GM12878 (cell line): ENCODE results near the gene TEKT1. TPM values are rescaled to one million over a fixed set of nuclear protein-coding genes. Genes with fewer than 3 reads are reported as not detected.

Experiments
- ATAC-seq: fragments of 200-7000 bp; cut with Tn5 transposase; 3 replicates; pipeline ENCODE4 v1.9.1; 2020; ENCODE audit warnings: mild to moderate bottlenecking, moderate library complexity
- BruUV-seq: library from RNA; stranded (reverse); fragments of 400-500 nt; replicated peaks from 2 replicates; lab custom pipeline; 2021; lab: Mats Ljungman, UMichigan
- CTCF ChIA-PET: fragments of 300-600 bp; sonication (Branson Sonifier 250); formaldehyde crosslinking; extraction: SDS; loops from one replicate; lab custom pipeline; 2021; ENCODE audit warnings: inconsistent platforms; lab: Yijun Ruan, JAX
- POLR2A ChIA-PET: fragments of 350-600 bp; formaldehyde crosslinking; extraction: SDS; loops from one replicate; lab custom pipeline; 2021; ENCODE audit warnings: inconsistent platforms; lab: Charles Lee
- RAD21 ChIA-PET: fragments of 300-600 bp; sonication (Branson Sonifier 250); formaldehyde crosslinking; loops from one replicate; lab custom pipeline; 2023; ENCODE audit warnings: antibody characterized with exemption; ENCODE audit not compliant: unreplicated experiment; lab: Charles Lee
- SMC1A ChIA-PET: fragments of 300-600 bp; sonication (Branson Sonifier 250); formaldehyde crosslinking; loops from one replicate; lab custom pipeline; 2023; ENCODE audit not compliant: unreplicated experiment, uncharacterized antibody; lab: Charles Lee
- DNase-seq: peaks from one replicate; pipeline ENCODE4 v3.0.0-alpha.2; 2011; ENCODE audit warnings: low read depth, low spot score
- FAIRE-seq: peaks from 3 replicates; lab custom pipeline; 2011; peaks lifted over from hg19 to GRCh38; lab: Jason Lieb, UNC
- H2AFZ ChIP-seq: 2 replicates; pipeline ENCODE4 v1.6.0; 2011; ENCODE audit warnings: low read depth, low read length, control low read depth; ENCODE audit not compliant: control insufficient read depth
- H3K27ac ChIP-seq: 2 replicates; pipeline ENCODE4 v1.5.1; 2011; ENCODE audit warnings: control low read depth; ENCODE audit not compliant: control insufficient read depth, insufficient read depth
- H3K27me3 ChIP-seq, 2 experiments: replicated peaks in 1 of 2; 2 replicates each; pipeline versions ENCODE4 v1.6.0 to v1.6.1; 2011; ENCODE audit warnings: low read length in 1 of 2; ENCODE audit not compliant: control insufficient read depth in 2 of 2, insufficient read depth in 2 of 2
- H3K36me3 ChIP-seq, 2 experiments: 2 replicates each; pipeline ENCODE4 v1.5.1; 2011; ENCODE audit warnings: low read length in 1 of 2; ENCODE audit not compliant: control insufficient read depth in 2 of 2, insufficient read depth in 2 of 2
- H3K4me1 ChIP-seq: 2 replicates; pipeline ENCODE4 v1.6.1; 2011; ENCODE audit warnings: mild to moderate bottlenecking, low read length, moderate library complexity, mixed read lengths; ENCODE audit not compliant: control insufficient read depth, insufficient read depth
- H3K4me2 ChIP-seq: 2 replicates; pipeline ENCODE4 v1.6.0; 2011; ENCODE audit warnings: control low read depth; ENCODE audit not compliant: control insufficient read depth, insufficient read depth
- H3K4me3 ChIP-seq: fragments of 200-600 bp; sonication (generic); 2 replicates; pipeline ENCODE4 v1.5.1; 2016
- H3K79me2 ChIP-seq: 2 replicates; pipeline ENCODE4 v1.6.0; 2011; ENCODE audit warnings: low read length; ENCODE audit not compliant: control insufficient read depth, insufficient read depth
- H3K9ac ChIP-seq: 2 replicates; pipeline ENCODE4 v1.8.0; 2011; ENCODE audit warnings: low read length, control low read depth, mixed read lengths; ENCODE audit not compliant: control insufficient read depth, insufficient read depth
- H3K9me3 ChIP-seq: replicated peaks from 3 replicates; pipeline ENCODE4 v1.5.1; 2011; ENCODE audit warnings: mild to moderate bottlenecking, low read length; ENCODE audit not compliant: control insufficient read depth, insufficient read depth
- H4K20me1 ChIP-seq: 2 replicates; pipeline ENCODE4 v1.6.0; 2011; ENCODE audit not compliant: control insufficient read depth, insufficient read depth
- ASH2L ChIP-seq: fragments of 300-600, 200-600 bp; sonication (generic); IDR thresholded peaks from 2 replicates; pipeline ENCODE4 v1.6.1; 2017; ENCODE audit warnings: low read depth, mild to moderate bottlenecking, borderline replicate concordance
- CBX3 ChIP-seq: fragments of 200-600 bp; sonication (generic); IDR thresholded peaks from 2 replicates; pipeline ENCODE4 v1.6.1; 2016; ENCODE audit warnings: low read depth, borderline replicate concordance
- GABPA ChIP-seq: IDR thresholded peaks from 2 replicates; pipeline ENCODE4 v1.6.1; 2014; ENCODE audit warnings: antibody characterized with exemption, low read depth, mild to moderate bottlenecking, inconsistent platforms
- HDAC2 ChIP-seq: fragments of 200-600 bp; sonication (generic); IDR thresholded peaks from 2 replicates; pipeline ENCODE4 v1.6.1; 2017
- IRF4 ChIP-seq: IDR thresholded peaks from 2 replicates; pipeline ENCODE4 v1.6.1; 2011; ENCODE audit warnings: low read depth, low read length
- JUND ChIP-seq: IDR thresholded peaks from 2 replicates; pipeline ENCODE4 v1.6.1; 2012; ENCODE audit warnings: low read depth, mild to moderate bottlenecking, low read length, improper control_type of control experiment, moderate library complexity
- RB1 ChIP-seq: fragments of 450-650 bp; formaldehyde crosslinking; IDR thresholded peaks from 2 replicates; pipeline ENCODE4 v1.6.1; 2017; ENCODE audit warnings: mild to moderate bottlenecking, borderline replicate concordance
- SMAD1 ChIP-seq: fragments of 450-650 bp; IDR thresholded peaks from 2 replicates; pipeline ENCODE4 v1.6.1; 2018; ENCODE audit warnings: mild to moderate bottlenecking, low read depth; ENCODE audit not compliant: partially characterized antibody
- STAT1 ChIP-seq: fragments of 450-650 bp; conservative IDR thresholded peaks from 2 replicates; pipeline ENCODE4 v1.6.1; 2014; ENCODE audit warnings: antibody characterized with exemption, mild to moderate bottlenecking
- TCF3 ChIP-seq: IDR thresholded peaks from 2 replicates; pipeline ENCODE4 v1.6.1; 2012; ENCODE audit warnings: low read depth, mild to moderate bottlenecking, low read length, borderline replicate concordance; ENCODE audit not compliant: insufficient read depth
- YY1 ChIP-seq: IDR thresholded peaks from 2 replicates; pipeline ENCODE4 v1.6.1; 2011; ENCODE audit warnings: low read depth, mild to moderate bottlenecking, low read length
- ZNF217 ChIP-seq: fragments of 450-650 bp; IDR thresholded peaks from 2 replicates; pipeline ENCODE4 v1.6.1; 2017; ENCODE audit warnings: antibody characterized with exemption, mild to moderate bottlenecking
- ZNF24 ChIP-seq: fragments of 450-650 bp; IDR thresholded peaks from 2 replicates; pipeline ENCODE4 v1.6.1; 2017; ENCODE audit warnings: antibody characterized with exemption, mild to moderate bottlenecking
- ZNF274 ChIP-seq: IDR thresholded peaks from one replicate; pipeline ENCODE4 v1.8.0; 2011; ENCODE audit not compliant: insufficient read length, insufficient read depth
- WGBS: methylation state at CpG from one replicate; pipeline ENCODE4 v1.1.6; 2016; ENCODE audit warnings: low lambda C conversion rate; ENCODE audit not compliant: insufficient replicate concordance, insufficient coverage; ENCODE audit errors: missing lambda C conversion rate; 5-methylcytosine and 5-hydroxymethylcytosine counted together
- in situ Hi-C: fragments of 300-500 bp; cut with MboI; formaldehyde crosslinking; loops from 9 replicates; pipeline ENCODE4 v1.14.3; 2018; ENCODE audit warnings: mixed read lengths
- intact Hi-C: fragments of 100-400 bp; cut with micrococcal nuclease; formaldehyde crosslinking; loops from one replicate; pipeline ENCODE4 v1.14.2; 2022; ENCODE audit not compliant: unreplicated experiment
- polyA plus RNA-seq, 11 experiments: library from polyadenylated mRNA; depleted of rRNA in 4 of 11; unstranded in 6 of 11; stranded (reverse) in 5 of 11; fragments of >200 nt; fragmentation: Nextera tagmentation in 4 of 11; fragmentation: Illumina TruSeq in 1 of 11; extraction: Ambion mirVana in 4 of 11; extraction: Trizol in 1 of 11; gene quantifications; 1 replicate in 1 of 11; 2 replicates in 10 of 11; pipeline versions ENCODE4 v1.2.1 to v1.2.3, GENCODE V29; 2011 to 2016; ENCODE audit warnings: inconsistent platforms in 2 of 11, missing spikeins in 2 of 11, low read depth in 1 of 11
- total RNA-seq, 4 experiments: library from RNA; depleted of rRNA in 3 of 4; stranded (reverse); fragments of >200 nt in 3 of 4; fragmentation: Illumina TruSeq in 1 of 4; extraction: Trizol in 1 of 4; gene quantifications; 2 replicates each; pipeline versions ENCODE4 v1.2.1 to v1.2.3, GENCODE V29; 2013 to 2021
- TF ChIP-seq, protein P1 (sequence below): IDR thresholded peaks from 2 replicates; pipeline ENCODE4 v1.6.1; 2012; ENCODE audit warnings: improper control_type of control experiment, low read depth, low read length; ENCODE audit not compliant: insufficient replicate concordance
- TF ChIP-seq, protein P2 (sequence below): fragments of 150-350 bp; IDR thresholded peaks from 2 replicates; pipeline ENCODE4 v1.6.1; 2016; ENCODE audit warnings: low read depth, low read length

The TEKT1 gene
- total and polyA plus RNA-seq, 10 of the 15 experiments (the other 5 are each of a cell fraction or from before 2014, with no cell fraction given): not detected

DNA sequence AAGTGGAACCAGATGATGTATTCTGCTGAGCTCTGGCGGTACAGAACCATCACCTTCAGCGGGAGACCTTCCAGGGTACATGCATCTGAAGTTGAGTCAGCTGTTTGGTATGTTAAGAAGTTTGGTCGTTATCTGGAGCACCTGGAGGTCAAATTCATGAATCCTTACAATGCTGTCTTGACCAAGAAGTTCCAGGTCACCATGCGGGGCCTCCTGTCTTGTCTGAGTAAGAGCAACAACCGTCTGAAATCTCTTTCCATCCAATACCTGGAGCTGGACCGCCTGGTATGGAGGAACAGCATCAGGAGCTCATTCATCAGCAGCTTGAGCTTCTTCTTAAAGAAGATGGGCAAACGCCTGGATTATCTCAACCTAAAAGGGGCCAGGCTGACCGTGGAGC lies 51.5 kb downstream of the TEKT1 start:
- intact Hi-C loops (no loop called here), in situ Hi-C loops (no loop called here)
- Histone ChIP-seq H4K20me1 (no peaks in the 10 kb centered on the region), H3K4me3 (no peak overlapping the region), H3K36me3 (no peaks in the 10 kb centered on the region), H3K9me3 (peaks cover under 1% of the 10 kb centered on the region; the same call in 2 of the 3 replicates), H3K27ac (no peak overlapping the region), H3K27me3 (no peaks in the 10 kb centered on the region), H3K4me2 (no peak overlapping the region), H3K79me2 (no peaks in the 10 kb centered on the region), H2AFZ (no peak overlapping the region), H3K4me1 (no peaks in the 10 kb centered on the region), H3K9ac (no peak overlapping the region)
- no peak for DNase-seq
- no TSS peak for BruUV-seq
- ChIA-PET POLR2A (no interaction called here), SMC1A (no interaction called here), RAD21 (no interaction called here), CTCF (interaction anchor here (0.6 to 0.9 kb wide), 2 partner anchors 10 to 45 kb away, joined by 3 to 4 read pairs; no protein-coding TSS in a partner anchor)
- FAIRE-seq: no peak
- ATAC-seq: no peak
- WGBS: 17% methylated on average over 8 of the region's 8 CpGs
- TF ChIP-seq ASH2L (no peak), YY1 (no peak), TCF3 (no peak), CBX3 (no peak), STAT1 (no peak), IRF4 (no peak), ZNF217 (no peak), GABPA (no peak), JUND (no peak), SMAD1 (no peak), ZNF24 (no peak), ZNF274 (no peak), HDAC2 (no peak), RB1 (no peak)
- TF ChIP-seq, protein P1, sequence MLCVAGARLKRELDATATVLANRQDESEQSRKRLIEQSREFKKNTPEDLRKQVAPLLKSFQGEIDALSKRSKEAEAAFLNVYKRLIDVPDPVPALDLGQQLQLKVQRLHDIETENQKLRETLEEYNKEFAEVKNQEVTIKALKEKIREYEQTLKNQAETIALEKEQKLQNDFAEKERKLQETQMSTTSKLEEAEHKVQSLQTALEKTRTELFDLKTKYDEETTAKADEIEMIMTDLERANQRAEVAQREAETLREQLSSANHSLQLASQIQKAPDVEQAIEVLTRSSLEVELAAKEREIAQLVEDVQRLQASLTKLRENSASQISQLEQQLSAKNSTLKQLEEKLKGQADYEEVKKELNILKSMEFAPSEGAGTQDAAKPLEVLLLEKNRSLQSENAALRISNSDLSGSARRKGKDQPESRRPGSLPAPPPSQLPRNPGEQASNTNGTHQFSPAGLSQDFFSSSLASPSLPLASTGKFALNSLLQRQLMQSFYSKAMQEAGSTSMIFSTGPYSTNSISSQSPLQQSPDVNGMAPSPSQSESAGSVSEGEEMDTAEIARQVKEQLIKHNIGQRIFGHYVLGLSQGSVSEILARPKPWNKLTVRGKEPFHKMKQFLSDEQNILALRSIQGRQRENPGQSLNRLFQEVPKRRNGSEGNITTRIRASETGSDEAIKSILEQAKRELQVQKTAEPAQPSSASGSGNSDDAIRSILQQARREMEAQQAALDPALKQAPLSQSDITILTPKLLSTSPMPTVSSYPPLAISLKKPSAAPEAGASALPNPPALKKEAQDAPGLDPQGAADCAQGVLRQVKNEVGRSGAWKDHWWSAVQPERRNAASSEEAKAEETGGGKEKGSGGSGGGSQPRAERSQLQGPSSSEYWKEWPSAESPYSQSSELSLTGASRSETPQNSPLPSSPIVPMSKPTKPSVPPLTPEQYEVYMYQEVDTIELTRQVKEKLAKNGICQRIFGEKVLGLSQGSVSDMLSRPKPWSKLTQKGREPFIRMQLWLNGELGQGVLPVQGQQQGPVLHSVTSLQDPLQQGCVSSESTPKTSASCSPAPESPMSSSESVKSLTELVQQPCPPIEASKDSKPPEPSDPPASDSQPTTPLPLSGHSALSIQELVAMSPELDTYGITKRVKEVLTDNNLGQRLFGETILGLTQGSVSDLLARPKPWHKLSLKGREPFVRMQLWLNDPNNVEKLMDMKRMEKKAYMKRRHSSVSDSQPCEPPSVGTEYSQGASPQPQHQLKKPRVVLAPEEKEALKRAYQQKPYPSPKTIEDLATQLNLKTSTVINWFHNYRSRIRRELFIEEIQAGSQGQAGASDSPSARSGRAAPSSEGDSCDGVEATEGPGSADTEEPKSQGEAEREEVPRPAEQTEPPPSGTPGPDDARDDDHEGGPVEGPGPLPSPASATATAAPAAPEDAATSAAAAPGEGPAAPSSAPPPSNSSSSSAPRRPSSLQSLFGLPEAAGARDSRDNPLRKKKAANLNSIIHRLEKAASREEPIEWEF: no peak
- TF ChIP-seq, protein P2, sequence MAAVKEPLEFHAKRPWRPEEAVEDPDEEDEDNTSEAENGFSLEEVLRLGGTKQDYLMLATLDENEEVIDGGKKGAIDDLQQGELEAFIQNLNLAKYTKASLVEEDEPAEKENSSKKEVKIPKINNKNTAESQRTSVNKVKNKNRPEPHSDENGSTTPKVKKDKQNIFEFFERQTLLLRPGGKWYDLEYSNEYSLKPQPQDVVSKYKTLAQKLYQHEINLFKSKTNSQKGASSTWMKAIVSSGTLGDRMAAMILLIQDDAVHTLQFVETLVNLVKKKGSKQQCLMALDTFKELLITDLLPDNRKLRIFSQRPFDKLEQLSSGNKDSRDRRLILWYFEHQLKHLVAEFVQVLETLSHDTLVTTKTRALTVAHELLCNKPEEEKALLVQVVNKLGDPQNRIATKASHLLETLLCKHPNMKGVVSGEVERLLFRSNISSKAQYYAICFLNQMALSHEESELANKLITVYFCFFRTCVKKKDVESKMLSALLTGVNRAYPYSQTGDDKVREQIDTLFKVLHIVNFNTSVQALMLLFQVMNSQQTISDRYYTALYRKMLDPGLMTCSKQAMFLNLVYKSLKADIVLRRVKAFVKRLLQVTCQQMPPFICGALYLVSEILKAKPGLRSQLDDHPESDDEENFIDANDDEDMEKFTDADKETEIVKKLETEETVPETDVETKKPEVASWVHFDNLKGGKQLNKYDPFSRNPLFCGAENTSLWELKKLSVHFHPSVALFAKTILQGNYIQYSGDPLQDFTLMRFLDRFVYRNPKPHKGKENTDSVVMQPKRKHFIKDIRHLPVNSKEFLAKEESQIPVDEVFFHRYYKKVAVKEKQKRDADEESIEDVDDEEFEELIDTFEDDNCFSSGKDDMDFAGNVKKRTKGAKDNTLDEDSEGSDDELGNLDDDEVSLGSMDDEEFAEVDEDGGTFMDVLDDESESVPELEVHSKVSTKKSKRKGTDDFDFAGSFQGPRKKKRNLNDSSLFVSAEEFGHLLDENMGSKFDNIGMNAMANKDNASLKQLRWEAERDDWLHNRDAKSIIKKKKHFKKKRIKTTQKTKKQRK: no peak
